Measurements from ENCODE around the gene NRXN3.

NRXN3 gene

GRCh38 chr14:78674820-78675219 lies 504.6 kb downstream of the NRXN3 start:
- DNase-seq (no peak), ATAC-seq (replicated peaks) (no peak)
- H3K9me3 Mint-ChIP-seq = peaks cover 4 to 10% of the 10 kb centered on the region in 2 donors
- H3K4me3 Mint-ChIP-seq = no peak overlapping the region
- no peaks in the 10 kb centered on the region for H3K27me3 Mint-ChIP-seq
- no peaks in the 10 kb centered on the region for H3K36me3 Mint-ChIP-seq (ENCODE audit: insufficient read depth)
- H3K4me1 Mint-ChIP-seq (ENCODE audit: low read depth in 2 of 2) = no peaks in the 10 kb centered on the region
- no peak overlapping the region for H3K27ac Mint-ChIP-seq

- Mint-ChIP-seq H3K27ac (no peak overlapping the region), H3K27me3 (no peaks in the 10 kb centered on the region), H3K4me1 (ENCODE audit: low read depth in 2 of 2) (no peaks in the 10 kb centered on the region), H3K4me3 (no peak overlapping the region), H3K9me3 (no peaks in the 10 kb centered on the region), H3K36me3 (ENCODE audit: insufficient read depth) (no peaks in the 10 kb centered on the region)
- ATAC-seq (replicated peaks) (no peak), DNase-seq (no peak)
These were observed 513.0 kb downstream of the NRXN3 start for GRCh38 chr14:78683206-78683605.

GRCh38 chr14:78683981-78684380 lies 513.8 kb downstream of the NRXN3 start:
- Mint-ChIP-seq H3K27ac (no peak overlapping the region), H3K4me1 (ENCODE audit: low read depth in 2 of 2) (no peaks in the 10 kb centered on the region), H3K9me3 (no peaks in the 10 kb centered on the region), H3K36me3 (ENCODE audit: insufficient read depth) (no peaks in the 10 kb centered on the region), H3K27me3 (no peaks in the 10 kb centered on the region), H3K4me3 (no peak overlapping the region)
- DNase-seq (no peak), ATAC-seq (replicated peaks) (no peak)

- Mint-ChIP-seq H3K4me3 (no peak overlapping the region), H3K27ac (no peak overlapping the region), H3K4me1 (ENCODE audit: low read depth in 2 of 2) (no peaks in the 10 kb centered on the region), H3K9me3 (no peaks in the 10 kb centered on the region), H3K36me3 (ENCODE audit: insufficient read depth) (no peaks in the 10 kb centered on the region), H3K27me3 (no peaks in the 10 kb centered on the region)
- DNase-seq (no peak), ATAC-seq (replicated peaks) (no peak)
These were observed 518.3 kb downstream of the NRXN3 start for GRCh38 chr14:78688503-78688902.

GRCh38 chr14:78690836-78691235 lies 520.7 kb downstream of the NRXN3 start:
- H3K27ac Mint-ChIP-seq = no peak overlapping the region
- ATAC-seq (replicated peaks) (no peak), DNase-seq (no peak)
- no peaks in the 10 kb centered on the region for H3K27me3 Mint-ChIP-seq
- no peaks in the 10 kb centered on the region for H3K4me1 Mint-ChIP-seq (ENCODE audit: low read depth in 2 of 2)
- H3K36me3 Mint-ChIP-seq (ENCODE audit: insufficient read depth) = no peaks in the 10 kb centered on the region
- H3K4me3 Mint-ChIP-seq = no peak overlapping the region
- no peaks in the 10 kb centered on the region for H3K9me3 Mint-ChIP-seq

GRCh38 chr14:78697341-78697740 lies 527.2 kb downstream of the NRXN3 start:
- Mint-ChIP-seq H3K9me3 (no peaks in the 10 kb centered on the region), H3K4me3 (no peak overlapping the region), H3K4me1 (ENCODE audit: low read depth in 2 of 2) (no peaks in the 10 kb centered on the region), H3K36me3 (ENCODE audit: insufficient read depth) (no peaks in the 10 kb centered on the region), H3K27ac (no peak overlapping the region), H3K27me3 (no peaks in the 10 kb centered on the region)
- no peak for ATAC-seq (replicated peaks)
- no peak for DNase-seq

GRCh38 chr14:78698991-78699390 lies 528.8 kb downstream of the NRXN3 start:
- Mint-ChIP-seq H3K27me3 (no peaks in the 10 kb centered on the region), H3K27ac (no peak overlapping the region), H3K9me3 (peaks cover 2 to 9% of the 10 kb centered on the region in 2 donors), H3K4me1 (ENCODE audit: low read depth in 2 of 2) (no peaks in the 10 kb centered on the region), H3K4me3 (no peak overlapping the region), H3K36me3 (ENCODE audit: insufficient read depth) (no peaks in the 10 kb centered on the region)
- ATAC-seq (replicated peaks) (no peak), DNase-seq (no peak)

- peaks cover 2 to 14% of the 10 kb centered on the region in 2 donors for H3K9me3 Mint-ChIP-seq
- H3K4me3 Mint-ChIP-seq = no peak overlapping the region
- no peak overlapping the region for H3K27ac Mint-ChIP-seq
- H3K4me1 Mint-ChIP-seq (ENCODE audit: low read depth in 2 of 2) = no peaks in the 10 kb centered on the region
- ATAC-seq (replicated peaks) = no peak
- H3K36me3 Mint-ChIP-seq (ENCODE audit: insufficient read depth) = no peaks in the 10 kb centered on the region
- no peak for DNase-seq
- H3K27me3 Mint-ChIP-seq = no peaks in the 10 kb centered on the region
These were observed 530.1 kb downstream of the NRXN3 start for GRCh38 chr14:78700236-78700635.

- peaks cover 2 to 14% of the 10 kb centered on the region in 2 donors for H3K9me3 Mint-ChIP-seq
- no peaks in the 10 kb centered on the region for H3K36me3 Mint-ChIP-seq (ENCODE audit: insufficient read depth)
- ATAC-seq (replicated peaks) = no peak
- H3K4me1 Mint-ChIP-seq (ENCODE audit: low read depth in 2 of 2) = no peaks in the 10 kb centered on the region
- DNase-seq = no peak
- H3K27me3 Mint-ChIP-seq = no peaks in the 10 kb centered on the region
- H3K27ac Mint-ChIP-seq = no peak overlapping the region
- H3K4me3 Mint-ChIP-seq = no peak overlapping the region
These were observed 531.1 kb downstream of the NRXN3 start for GRCh38 chr14:78701246-78701645.

GRCh38 chr14:78704965-78705364 lies 534.8 kb downstream of the NRXN3 start:
- H3K36me3 Mint-ChIP-seq (ENCODE audit: insufficient read depth) = no peaks in the 10 kb centered on the region
- ATAC-seq (replicated peaks) (no peak), DNase-seq (no peak)
- H3K4me1 Mint-ChIP-seq (ENCODE audit: low read depth in 2 of 2) = no peaks in the 10 kb centered on the region
- no peak overlapping the region for H3K4me3 Mint-ChIP-seq
- H3K27me3 Mint-ChIP-seq = no peaks in the 10 kb centered on the region
- H3K9me3 Mint-ChIP-seq = peaks cover 6 to 14% of the 10 kb centered on the region in 2 donors
- no peak overlapping the region for H3K27ac Mint-ChIP-seq

GRCh38 chr14:78705989-78706388 lies 535.8 kb downstream of the NRXN3 start:
- H3K36me3 Mint-ChIP-seq (ENCODE audit: insufficient read depth) = no peaks in the 10 kb centered on the region
- H3K9me3 Mint-ChIP-seq = peaks cover 6 to 14% of the 10 kb centered on the region in 2 donors

GRCh38 chr14:78709795-78710557 lies 539.8 kb downstream of the NRXN3 start:
- no peaks in the 10 kb centered on the region for H3K27me3 Mint-ChIP-seq
- no peaks in the 10 kb centered on the region for H3K4me1 Mint-ChIP-seq (ENCODE audit: low read depth in 2 of 2)
- H3K4me3 Mint-ChIP-seq = no peak overlapping the region
- ATAC-seq (replicated peaks) = no peak
- peaks cover 8 to 10% of the 10 kb centered on the region in 2 donors for H3K9me3 Mint-ChIP-seq
- DNase-seq = no peak
- no peak overlapping the region for H3K27ac Mint-ChIP-seq
- H3K36me3 Mint-ChIP-seq (ENCODE audit: insufficient read depth) = no peaks in the 10 kb centered on the region

More at GRCh38 chr14:78705989-78706388, 535.8 kb downstream of the NRXN3 start:
- Mint-ChIP-seq H3K27me3 (no peaks in the 10 kb centered on the region), H3K4me1 (ENCODE audit: low read depth in 2 of 2) (no peaks in the 10 kb centered on the region), H3K27ac (no peak overlapping the region), H3K4me3 (no peak overlapping the region)
- ATAC-seq (replicated peaks) (no peak), DNase-seq (no peak)

- H3K36me3 Mint-ChIP-seq (ENCODE audit: insufficient read depth) = no peaks in the 10 kb centered on the region
- H3K4me3 Mint-ChIP-seq = no peak overlapping the region
- peaks cover 8 to 10% of the 10 kb centered on the region in 2 donors for H3K9me3 Mint-ChIP-seq
- H3K4me1 Mint-ChIP-seq (ENCODE audit: low read depth in 2 of 2) = no peaks in the 10 kb centered on the region
- no peak overlapping the region for H3K27ac Mint-ChIP-seq
- DNase-seq (no peak), ATAC-seq (replicated peaks) (no peak)
- no peaks in the 10 kb centered on the region for H3K27me3 Mint-ChIP-seq
These were observed 540.8 kb downstream of the NRXN3 start for GRCh38 chr14:78710963-78711362.

GRCh38 chr14:78713716-78714115 lies 543.5 kb downstream of the NRXN3 start:
- H3K27me3 Mint-ChIP-seq = no peaks in the 10 kb centered on the region
- no peak for ATAC-seq (replicated peaks)
- no peak overlapping the region for H3K4me3 Mint-ChIP-seq
- DNase-seq = no peak
- H3K27ac Mint-ChIP-seq = no peak overlapping the region
- H3K36me3 Mint-ChIP-seq (ENCODE audit: insufficient read depth) = no peaks in the 10 kb centered on the region
- H3K4me1 Mint-ChIP-seq (ENCODE audit: low read depth in 2 of 2) = no peaks in the 10 kb centered on the region
- H3K9me3 Mint-ChIP-seq = peaks cover 10% of the 10 kb centered on the region in 2 donors

Data from effector memory CD8-positive, alpha-beta T cell (primary cell).